A549 treated with AZD2906 at 1 μM for 4 hours (cell line): ENCODE data around the gene RPS17. TPM values are rescaled to one million over a fixed set of nuclear protein-coding genes. Genes with fewer than 3 reads are reported as not detected.

Experiments
- total RNA-seq: library from RNA; stranded (reverse); fragments of 200-300 nt; extraction: Qiagen RNA extraction; gene quantifications from 5 replicates; pipeline ENCODE4 v1.2.3, GENCODE V29; 2022

The RPS17 gene
- 3,702 to 4,133 TPM (median 4,057 TPM) in 5 replicates for total RNA-seq

GRCh38 chr15:82540055-82540983, at the start of gene RPS17:
TSS of gene RPS17 (minus strand) at chr15:82540457. CDS start at chr15:82540428, 29 bp downstream.

Other genes with a start within 250 kb of the RPS17 start
- 0.28 to 0.67 TPM (median 0.43 TPM) in 5 replicates for gene GOLGA6L10, start 191.0 kb downstream of the RPS17 start, total RNA-seq
- gene GOLGA6L9, start 110.6 kb downstream of the RPS17 start, total RNA-seq: 1.8 to 3.0 TPM (median 1.9 TPM) in 5 replicates
- 2.6 to 3.4 TPM (median 3.2 TPM) in 5 replicates for gene CPEB1, start 106.9 kb upstream of the RPS17 start, total RNA-seq
- 0.40 to 0.98 TPM (median 0.68 TPM) in 5 replicates for gene AP3B2, start 169.4 kb upstream of the RPS17 start, total RNA-seq